HCT116 (cell line): Measurements from ENCODE around the gene SDF4. TPM values are rescaled to one million over a fixed set of nuclear protein-coding genes. Genes with fewer than 3 reads are reported as not detected.
A peak's percentile ranks its signal among the peaks of the same experiment; 100 is the strongest.

ENCODE experiments used
- ATAC-seq: fragments of 200-7000 bp; cut with Tn5 transposase; 2 replicates; pipeline ENCODE4 v1.9.1; 2020; ENCODE audit warnings: mild to moderate bottlenecking, moderate library complexity
- BruUV-seq: library from RNA; stranded (reverse); fragments of 400-500 nt; replicated peaks from 2 replicates; lab custom pipeline; 2021; lab: Mats Ljungman, UMichigan
- CTCF ChIA-PET: fragments of 300-600 bp; sonication (Branson Sonifier 250); formaldehyde crosslinking; loops from one replicate; lab custom pipeline; 2021; ENCODE audit warnings: antibody characterized with exemption; lab: Charles Lee
- POLR2A ChIA-PET: fragments of 300-600, 350-600 bp; sonication (Branson Sonifier 250); formaldehyde crosslinking; loops from one replicate; lab custom pipeline; 2021; ENCODE audit warnings: antibody characterized with exemption; lab: Charles Lee
- RAD21 ChIA-PET, 2 experiments: fragments of 300-600 bp; sonication (Branson Sonifier 250); formaldehyde crosslinking; loops; one replicate each; lab custom pipeline; 2023; ENCODE audit warnings: low total read pairs in 2 of 2; ENCODE audit not compliant: uncharacterized antibody in 2 of 2, unreplicated experiment in 2 of 2, low non-redundant PET in 1 of 2; lab: Charles Lee
- DNase-seq: peaks from one replicate; pipeline ENCODE4 v3.0.0-alpha.2; 2010; ENCODE audit warnings: low read depth, low spot score
- H2AFZ ChIP-seq: fragments of 200-600 bp; shearing (Covaris generic), sonication (generic); 2 replicates; pipeline ENCODE4 v1.6.1; 2017; ENCODE audit warnings: low read depth, mixed run types, mixed read lengths, antibody characterized with exemption, low read length; ENCODE audit not compliant: poor library complexity, severe bottlenecking
- H3K27ac ChIP-seq: 2 replicates; pipeline ENCODE4 v1.5.1; 2012; ENCODE audit warnings: low read depth, low read length
- H3K27me3 ChIP-seq: fragments of 200-600 bp; sonication (generic); 2 replicates; pipeline ENCODE4 v1.6.1; 2016; ENCODE audit warnings: mixed run types, low read length, mixed read lengths; ENCODE audit not compliant: insufficient read depth
- H3K36me3 ChIP-seq, 2 experiments: fragments of 200-500 bp in 1 of 2; fragments of 200-600 bp in 1 of 2; sonication (Bioruptor generic) in 1 of 2; sonication (generic) in 1 of 2; 2 replicates each; pipeline versions ENCODE4 v1.5.1 to v1.6.1; 2014 to 2016; ENCODE audit warnings: low read length in 2 of 2, inconsistent platforms in 1 of 2, mixed read lengths in 1 of 2, mixed run types in 1 of 2; ENCODE audit not compliant: insufficient read depth in 2 of 2, control insufficient read depth in 1 of 2
- H3K4me1 ChIP-seq, 2 experiments: fragments of 200-600 bp in 1 of 2; sonication (generic) in 1 of 2; 2 replicates each; pipeline versions ENCODE4 v1.5.1 to v1.6.1; 2012 to 2017; ENCODE audit warnings: low read length in 2 of 2, inconsistent platforms in 1 of 2, mild to moderate bottlenecking in 1 of 2, mixed read lengths in 1 of 2, mixed run types in 1 of 2, moderate library complexity in 1 of 2; ENCODE audit not compliant: insufficient read depth in 2 of 2, control insufficient read depth in 1 of 2
- H3K4me2 ChIP-seq: fragments of 200-600 bp; sonication (generic); 2 replicates; pipeline ENCODE4 v1.6.1; 2017; ENCODE audit warnings: mixed run types, low read length, mixed read lengths
- H3K4me3 ChIP-seq, 2 experiments: fragments of 200-600 bp in 1 of 2; sonication (generic) in 1 of 2; replicated peaks in 1 of 2; 2 replicates each; pipeline ENCODE4 v1.5.1; 2011 to 2016; ENCODE audit warnings: low read length in 2 of 2, control low read depth in 1 of 2, low read depth in 1 of 2, mild to moderate bottlenecking in 1 of 2, mixed read lengths in 1 of 2, mixed run types in 1 of 2
- H3K79me2 ChIP-seq: fragments of 200-600 bp; sonication (generic); 2 replicates; pipeline ENCODE4 v1.6.1; 2017; ENCODE audit warnings: mild to moderate bottlenecking, mixed run types, low read length, moderate library complexity, mixed read lengths; ENCODE audit not compliant: insufficient read depth
- H3K9ac ChIP-seq: fragments of 200-600 bp; sonication (generic); 2 replicates; pipeline ENCODE4 v1.6.1; 2016; ENCODE audit warnings: low read length, mixed read lengths
- H3K9me2 ChIP-seq: fragments of 200-600 bp; sonication (generic), shearing (Covaris generic); 2 replicates; pipeline ENCODE4 v1.6.1; 2017; ENCODE audit warnings: mixed run types, mild to moderate bottlenecking, moderate library complexity; ENCODE audit not compliant: insufficient read depth
- H3K9me3 ChIP-seq, 2 experiments: fragments of 200-500 bp in 1 of 2; fragments of 200-600 bp in 1 of 2; sonication (Bioruptor generic) in 1 of 2; sonication (generic) in 1 of 2; 2 replicates each; pipeline ENCODE4 v1.6.1; 2014 to 2017; ENCODE audit warnings: low read length in 2 of 2, mixed read lengths in 2 of 2, inconsistent platforms in 1 of 2, low read depth in 1 of 2, mild to moderate bottlenecking in 1 of 2, mixed run types in 1 of 2, moderate library complexity in 1 of 2; ENCODE audit not compliant: control insufficient read depth in 1 of 2, insufficient read depth in 1 of 2
- H4K20me1 ChIP-seq: fragments of 200-600 bp; sonication (generic), shearing (Covaris generic); 2 replicates; pipeline ENCODE4 v1.6.1; 2017; ENCODE audit warnings: mixed run types, mild to moderate bottlenecking, moderate library complexity; ENCODE audit not compliant: insufficient read depth
- ATF3 ChIP-seq: IDR thresholded peaks from 2 replicates; pipeline ENCODE4 v1.6.1; 2012
- CBX3 ChIP-seq: IDR thresholded peaks from 2 replicates; pipeline ENCODE4 v1.6.1; 2012; ENCODE audit warnings: low read depth
- CEBPB ChIP-seq: IDR thresholded peaks from 2 replicates; pipeline ENCODE4 v1.6.1; 2012; ENCODE audit warnings: low read depth
- EGR1 ChIP-seq: IDR thresholded peaks from 2 replicates; pipeline ENCODE4 v1.6.1; 2012; ENCODE audit warnings: low read depth
- EZH2 ChIP-seq: fragments of 200-600 bp; sonication (generic); IDR thresholded peaks from 2 replicates; pipeline ENCODE4 v1.6.1; 2017; ENCODE audit warnings: antibody characterized with exemption, mixed run types
- EZH2phosphoT487 ChIP-seq: fragments of 200-600 bp; IDR thresholded peaks from 2 replicates; pipeline ENCODE4 v1.6.1; 2018; ENCODE audit warnings: antibody characterized with exemption, borderline replicate concordance
- FOSL1 ChIP-seq: IDR thresholded peaks from 2 replicates; pipeline ENCODE4 v1.6.1; 2012; ENCODE audit warnings: low read depth
- JUND ChIP-seq: IDR thresholded peaks from 2 replicates; pipeline ENCODE4 v1.6.1; 2012
- POLR2A ChIP-seq: IDR thresholded peaks from 2 replicates; pipeline ENCODE4 v1.7.0; 2011; ENCODE audit warnings: borderline replicate concordance; ENCODE audit not compliant: insufficient read depth, insufficient read length; ENCODE audit errors: extremely low read depth
- REST ChIP-seq: IDR thresholded peaks from 2 replicates; pipeline ENCODE4 v1.6.1; 2012; ENCODE audit warnings: low read depth
- SIN3A ChIP-seq: IDR thresholded peaks from 2 replicates; pipeline ENCODE4 v1.6.1; 2012; ENCODE audit warnings: low read depth
- SP1 ChIP-seq: IDR thresholded peaks from 2 replicates; pipeline ENCODE4 v1.6.1; 2012; ENCODE audit warnings: low read depth
- YY1 ChIP-seq: IDR thresholded peaks from 2 replicates; pipeline ENCODE4 v1.6.1; 2011; ENCODE audit warnings: low read length, low read depth, moderate library complexity, mild to moderate bottlenecking; ENCODE audit not compliant: insufficient replicate concordance; ENCODE audit errors: extremely low read depth
- ZBTB33 ChIP-seq: IDR thresholded peaks from 2 replicates; pipeline ENCODE4 v1.6.1; 2011; ENCODE audit warnings: mild to moderate bottlenecking, low read length, moderate library complexity; ENCODE audit not compliant: insufficient replicate concordance; ENCODE audit errors: extremely low read depth
- ZFX ChIP-seq: fragments of 450-650 bp; IDR thresholded peaks from 2 replicates; pipeline ENCODE4 v1.6.1; 2017
- intact Hi-C: fragments of 100-400 bp; cut with micrococcal nuclease; formaldehyde crosslinking; loops from 2 replicates; pipeline ENCODE4 v1.10.0; 2022
- total RNA-seq: library from RNA; stranded (reverse); gene quantifications from one replicate; pipeline ENCODE4 v1.2.1, GENCODE V29; 2021; ENCODE audit not compliant: unreplicated experiment

Gene SDF4
- total RNA-seq, 1 experiment from 2014 or later: 133 TPM

GRCh38 chr1:1218524-1219200 is 13.1 kb downstream of the SDF4 start:
- H3K9ac ChIP-seq: no peak overlapping the region
- no peak for ATAC-seq
- no peak for DNase-seq
- no peaks in the 10 kb centered on the region for H4K20me1 ChIP-seq
- H3K4me1 ChIP-seq: peaks cover 0 to 7% of the 10 kb centered on the region in 2 experiments; a peak in 2 of 4 replicates
- CTCF ChIA-PET: no interaction called here
- peaks cover 20 to 25% of the 10 kb centered on the region in 2 experiments; a peak in 3 of 4 replicates for H3K36me3 ChIP-seq
- intact Hi-C loops: no loop called here
- RAD21 ChIA-PET: no interaction called here
- H3K4me3 ChIP-seq: no peak overlapping the region
- H3K4me2 ChIP-seq: no peak overlapping the region
- no peaks in the 10 kb centered on the region for H3K9me3 ChIP-seq
- no peaks in the 10 kb centered on the region for H3K27me3 ChIP-seq
- no TSS peak for BruUV-seq
- TF ChIP-seq ZBTB33 (no peak), EZH2 (no peak), EGR1 (no peak), YY1 (no peak), FOSL1 (no peak), CEBPB (no peak), JUND (no peak), ZFX (no peak), CBX3 (no peak), SP1 (no peak), REST (no peak), SIN3A (no peak), ATF3 (no peak), EZH2phosphoT487 (no peak), POLR2A (no peak)
- TF ChIP-seq, all 23 proteins: peak for 0
- Histone ChIP-seq H3K27ac (peak overlapping the region; percentile 11; the same call in 1 of the 2 replicates), H3K9me2 (no peaks in the 10 kb centered on the region), H2AFZ (no peak overlapping the region), H3K79me2 (0 out of 2 replicates have a peak, but pooled peaks cover 7% of the 10 kb centered on the region)
- POLR2A ChIA-PET: no interaction called here
